K562 (cell line): ENCODE data around the gene KCTD4. TPM values are rescaled to one million over a fixed set of nuclear protein-coding genes. Genes with fewer than 3 reads are reported as not detected.

Source experiments
- ATAC-seq: fragments of 200-7000 bp; cut with Tn5 transposase; 3 replicates; pipeline ENCODE4 v1.9.1; 2020; ENCODE audit warnings: moderate library complexity
- BruUV-seq: library from RNA; stranded (reverse); fragments of 400-500 nt; replicated peaks from 2 replicates; lab custom pipeline; 2021; lab: Mats Ljungman, UMichigan
- CTCF ChIA-PET: fragments of 300-600 bp; formaldehyde crosslinking; extraction: SDS; loops from one replicate; lab custom pipeline; 2021; ENCODE audit warnings: low intra/inter-chr PET ratio; lab: Yijun Ruan, JAX
- POLR2A ChIA-PET: fragments of 300-600, 350-650 bp; sonication (Branson Sonifier 250); formaldehyde crosslinking; extraction: SDS; loops from one replicate; lab custom pipeline; 2021; ENCODE audit warnings: antibody characterized with exemption, inconsistent platforms; lab: Yijun Ruan, JAX
- DNase-seq, 4 experiments: peaks; one replicate each; pipeline versions ENCODE4 v3.0.0 to v3.0.0-alpha.2; 2011 to 2018; ENCODE audit warnings: low spot score in 3 of 4, mixed read lengths in 3 of 4; ENCODE audit errors: extremely low read depth in 1 of 4
- FAIRE-seq: peaks from 2 replicates; lab custom pipeline; 2011; peaks lifted over from hg19 to GRCh38; lab: Jason Lieb, UNC
- H2AFZ ChIP-seq: 2 replicates; pipeline ENCODE4 v1.6.0; 2011; ENCODE audit warnings: low read depth, low read length, control low read depth, inconsistent platforms
- H3K27ac ChIP-seq: fragments of 200-600 bp; 3 replicates; pipeline ENCODE4 v1.8.0; 2011; ENCODE audit warnings: low read depth, mild to moderate bottlenecking, control low read depth, inconsistent platforms, low read length, moderate library complexity, mixed read lengths; ENCODE audit errors: extremely low read depth
- H3K27me3 ChIP-seq, 2 experiments: fragments of 300-600 bp in 1 of 2; 2 replicates in 1 of 2; 3 replicates in 1 of 2; pipeline versions ENCODE4 v1.6.0 to v1.8.0; 2011; ENCODE audit warnings: inconsistent platforms in 2 of 2, low read length in 2 of 2, mild to moderate bottlenecking in 1 of 2, mixed read lengths in 1 of 2, moderate library complexity in 1 of 2; ENCODE audit not compliant: control insufficient read depth in 2 of 2, insufficient read depth in 2 of 2
- H3K36me3 ChIP-seq: fragments of 300-600 bp; 3 replicates; pipeline ENCODE4 v1.8.0; 2011; ENCODE audit warnings: mild to moderate bottlenecking, low read length, inconsistent platforms; ENCODE audit not compliant: control insufficient read depth, insufficient read depth
- H3K4me1 ChIP-seq, 2 experiments: fragments of 200-600 bp in 1 of 2; replicated peaks in 1 of 2; 2 replicates in 1 of 2; 3 replicates in 1 of 2; pipeline versions ENCODE4 v1.5.1 to v1.8.0; 2011; ENCODE audit warnings: inconsistent platforms in 2 of 2, low read length in 2 of 2, mild to moderate bottlenecking in 1 of 2, mixed read lengths in 1 of 2, moderate library complexity in 1 of 2; ENCODE audit not compliant: control insufficient read depth in 2 of 2, insufficient read depth in 2 of 2
- H3K4me2 ChIP-seq: 2 replicates; pipeline ENCODE4 v1.6.1; 2011; ENCODE audit warnings: low read length, control low read depth, inconsistent platforms, mixed read lengths; ENCODE audit not compliant: insufficient read depth
- H3K4me3 ChIP-seq: fragments of 200-600 bp; sonication (generic), shearing (Covaris generic); 2 replicates; pipeline ENCODE4 v1.5.1; 2016; ENCODE audit warnings: control low read depth, inconsistent platforms
- H3K79me2 ChIP-seq: fragments of 200-600 bp; 3 replicates; pipeline ENCODE4 v1.8.0; 2011; ENCODE audit warnings: low read length, inconsistent platforms; ENCODE audit not compliant: control insufficient read depth, insufficient read depth
- H3K9ac ChIP-seq, 2 experiments: 2 replicates each; pipeline versions ENCODE4 v1.6.0 to v1.6.1; 2011; ENCODE audit warnings: low read depth in 2 of 2, low read length in 2 of 2, control low read depth in 1 of 2, inconsistent platforms in 1 of 2, mild to moderate bottlenecking in 1 of 2, mixed read lengths in 1 of 2; ENCODE audit not compliant: insufficient read depth in 1 of 2
- H3K9me1 ChIP-seq: one replicate; pipeline ENCODE4 v1.6.0; 2011; ENCODE audit warnings: inconsistent platforms, mild to moderate bottlenecking, low read length, moderate library complexity; ENCODE audit not compliant: control insufficient read depth, insufficient read depth
- H3K9me3 ChIP-seq: replicated peaks from 2 replicates; pipeline ENCODE4 v1.5.1; 2011; ENCODE audit warnings: low read depth, low read length, inconsistent platforms; ENCODE audit not compliant: control insufficient read depth, insufficient read depth
- H4K20me1 ChIP-seq: replicated peaks from 2 replicates; pipeline ENCODE4 v1.6.1; 2011; ENCODE audit warnings: low read length, inconsistent platforms, mixed read lengths; ENCODE audit not compliant: control insufficient read depth, insufficient read depth
- BCL6 ChIP-seq: fragments of 250-450 bp; sonication (Bioruptor Pico); IDR thresholded peaks from 2 replicates; pipeline ENCODE4 v1.4.0; 2020
- CBX5 ChIP-seq: IDR thresholded peaks from 2 replicates; pipeline ENCODE4 v1.6.1; 2014; ENCODE audit warnings: low read depth, borderline replicate concordance
- FOSL1 ChIP-seq: fragments of 200-800 bp; sonication (Bioruptor generic); conservative IDR thresholded peaks from 2 replicates; pipeline ENCODE4 v1.6.1; 2016; ENCODE audit warnings: missing genetic modification characterization, missing compliant biosample characterization
- FOXJ3 ChIP-seq: sonication (generic); formaldehyde crosslinking; IDR thresholded peaks from 2 replicates; pipeline ENCODE4 v1.4.0; 2020; ENCODE audit warnings: mild to moderate bottlenecking, missing genetic modification reagents
- MTA3 ChIP-seq: fragments of 450-650 bp; formaldehyde crosslinking; IDR thresholded peaks from 2 replicates; pipeline ENCODE4 v1.6.1; 2017; ENCODE audit warnings: mild to moderate bottlenecking, borderline replicate concordance
- NCOR1 ChIP-seq: fragments of 450-650 bp; IDR thresholded peaks from 2 replicates; pipeline ENCODE4 v1.6.1; 2016; ENCODE audit warnings: mild to moderate bottlenecking, moderate library complexity
- NR0B1 ChIP-seq: fragments of 450-650 bp; IDR thresholded peaks from one replicate; pipeline ENCODE4 v1.6.1; 2018; ENCODE audit warnings: mild to moderate bottlenecking, moderate library complexity; ENCODE audit not compliant: partially characterized antibody
- NR3C1 ChIP-seq: sonication (generic); formaldehyde crosslinking; IDR thresholded peaks from 2 replicates; pipeline ENCODE4 v1.8.1; 2022; ENCODE audit warnings: missing genetic modification reagents
- SRSF1 ChIP-seq: fragments of 200-400 bp; formaldehyde crosslinking; IDR thresholded peaks from 2 replicates; pipeline ENCODE4 v1.6.1; 2017; ENCODE audit warnings: mild to moderate bottlenecking, low read depth, low read length, moderate library complexity
- ZBTB26 ChIP-seq: fragments of 450-650 bp; formaldehyde crosslinking; IDR thresholded peaks from 2 replicates; pipeline ENCODE4 v1.4.0; 2022; ENCODE audit warnings: missing genetic modification characterization
- ZNF12 ChIP-seq: sonication (generic); formaldehyde crosslinking; IDR thresholded peaks from 2 replicates; pipeline ENCODE4 v1.4.0; 2020; ENCODE audit warnings: mild to moderate bottlenecking, missing genetic modification reagents
- ZNF212 ChIP-seq: fragments of 450-650 bp; formaldehyde crosslinking; IDR thresholded peaks from 2 replicates; pipeline ENCODE4 v1.4.0; 2020; ENCODE audit warnings: mild to moderate bottlenecking
- ZNF551 ChIP-seq: fragments of 250-450 bp; sonication (Bioruptor Pico); IDR thresholded peaks from 2 replicates; pipeline ENCODE4 v1.5.0; 2021; ENCODE audit warnings: mild to moderate bottlenecking, moderate library complexity
- WGBS: fragments of 100-300 bp; shearing (Covaris generic); methylation state at CpG from one replicate; pipeline ENCODE4 v1.1.6; 2016; ENCODE audit warnings: low coverage, mixed read lengths; ENCODE audit not compliant: insufficient coverage; ENCODE audit errors: missing lambda C conversion rate; 5-methylcytosine and 5-hydroxymethylcytosine counted together
- in situ Hi-C: fragments of 300-500 bp; cut with MboI; formaldehyde crosslinking; loops from 4 replicates; pipeline ENCODE4 v1.15.0; 2018; ENCODE audit warnings: inconsistent platforms, mixed read lengths
- intact Hi-C: fragments of 100-400 bp; cut with micrococcal nuclease; formaldehyde crosslinking; loops from 2 replicates; pipeline ENCODE4 v1.14.2; 2022
- polyA plus RNA-seq, 8 experiments: library from polyadenylated mRNA; depleted of rRNA in 4 of 8; stranded (reverse) in 5 of 8; unstranded in 3 of 8; fragments of >200 nt; fragmentation: Nextera tagmentation in 2 of 8; fragmentation: Illumina TruSeq in 1 of 8; extraction: Ambion mirVana in 2 of 8; extraction: Trizol in 1 of 8; gene quantifications; 2 replicates each; pipeline versions ENCODE4 v1.2.1 to v1.2.3, GENCODE V29; 2011 to 2014; ENCODE audit warnings: inconsistent platforms in 1 of 8, missing spikeins in 1 of 8
- total RNA-seq, 7 experiments: library from RNA; depleted of rRNA in 6 of 7; stranded (reverse); fragments of >200 nt in 6 of 7; fragmentation: Illumina TruSeq in 2 of 7; extraction: Trizol in 2 of 7; gene quantifications; 2 replicates each; pipeline versions ENCODE4 v1.2.1 to v1.2.3, GENCODE V29; 2011 to 2021; ENCODE audit warnings: low replicate concordance in 1 of 7

Gene KCTD4
- total and polyA plus RNA-seq, 9 of the 15 experiments (the other 6 are each of a cell fraction or from before 2014, with no cell fraction given): not detected

- no peak for TF ChIP-seq NR0B1
- no peak for TF ChIP-seq ZNF12
- no peak for TF ChIP-seq CBX5
- peak; percentile 29; the same call in 1 of the 2 replicates for TF ChIP-seq FOSL1 (tag)
- TF ChIP-seq ZNF551: no peak
- no peak for TF ChIP-seq ZNF212 (CRISPR knock-in tag)
- no peak for TF ChIP-seq SRSF1
- no peak for TF ChIP-seq FOXJ3 (CRISPR knock-in tag)
Measured at GRCh38 chr13:45219938-45220375, 19.1 kb upstream of the KCTD4 start (continued).

- ChIA-PET CTCF (no interaction called here), POLR2A (interaction anchor here (0.6 kb wide), 1 partner anchor 15 kb away, joined by 3 read pairs; no protein-coding TSS in a partner anchor)
- Histone ChIP-seq H3K4me2 (no peak overlapping the region), H3K79me2 (peaks cover 5% of the 10 kb centered on the region; the same call in 1 of the 3 replicates), H2AFZ (no peak overlapping the region), H4K20me1 (no peaks in the 10 kb centered on the region), H3K27me3 (no peaks in the 10 kb centered on the region), H3K4me1 (no peaks in the 10 kb centered on the region; a peak in 1 of 5 replicates), H3K9me1 (no peaks in the 10 kb centered on the region), H3K9ac (no peak overlapping the region), H3K4me3 (no peak overlapping the region), H3K27ac (no peak overlapping the region), H3K36me3 (no peaks in the 10 kb centered on the region), H3K9me3 (no peaks in the 10 kb centered on the region)
- ATAC-seq (no peak), DNase-seq (no peak), FAIRE-seq (no peak)
- WGBS: 83% methylated on average over 4 of the region's 5 CpGs
- TF ChIP-seq NR3C1 (no peak), BCL6 (CRISPR knock-in tag) (no peak), MTA3 (no peak), NCOR1 (no peak), ZNF12 (no peak), ZBTB26 (CRISPR knock-in tag) (no peak)
- BruUV-seq: no TSS peak
- intact Hi-C loops (no loop called here), in situ Hi-C loops (no loop called here)
Measured at GRCh38 chr13:45219123-45219891, 18.5 kb upstream of the KCTD4 start.
